AML-193 (cell line): Measurements from ENCODE around the gene ARID3B.
"Not testable (repeated sequence)": the region's sequence is repeated elsewhere in the genome, so short reads cannot be mapped to it uniquely, and the experiment has no call there.

ENCODE experiments used
- DNase-seq, 2 experiments: peaks; one replicate each; lab custom pipeline; 2025; lab: John Stamatoyannopoulos, UW

The ARID3B gene

DNA sequence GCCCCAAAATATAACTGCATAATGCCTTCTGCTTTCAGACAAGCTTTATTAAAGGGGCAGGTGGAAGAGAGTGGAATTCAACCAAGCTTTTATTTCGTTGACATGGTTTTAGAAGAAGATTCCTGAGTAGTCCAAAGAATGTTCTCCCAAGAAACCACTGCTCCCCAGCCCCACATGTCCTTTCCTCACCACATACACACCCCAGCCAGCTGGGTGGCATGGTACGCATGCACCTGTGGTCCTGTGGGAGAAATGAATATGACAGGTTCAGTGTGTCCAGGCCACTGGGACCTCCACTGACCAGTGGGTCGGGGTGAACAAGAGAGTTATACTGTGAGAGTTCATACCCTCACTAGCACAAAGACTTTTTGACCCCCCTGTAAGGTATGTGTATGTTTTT lies 30.2 kb downstream of the ARID3B start:
- DNase-seq, result no peak

DNA sequence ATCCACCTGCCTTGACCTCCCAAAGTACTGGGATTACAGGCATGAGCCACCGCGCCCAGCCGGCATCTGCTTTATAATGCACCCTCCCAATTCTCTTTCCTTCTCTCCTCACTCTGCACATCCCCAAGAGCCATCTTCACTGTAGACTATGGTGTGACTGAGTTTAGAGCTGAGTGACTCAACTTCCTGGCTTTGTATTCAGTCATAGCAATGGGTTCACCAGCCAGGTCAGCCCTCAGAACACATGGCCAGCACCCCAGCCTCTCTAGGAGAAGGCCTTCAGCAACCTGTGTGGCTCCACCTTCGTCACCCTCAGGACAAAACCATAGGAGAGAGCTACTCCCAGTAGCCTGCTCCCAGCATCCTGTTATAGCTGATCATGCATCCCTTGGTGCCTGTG lies 33.0 kb downstream of the ARID3B start:
- DNase-seq, result no peak

DNA sequence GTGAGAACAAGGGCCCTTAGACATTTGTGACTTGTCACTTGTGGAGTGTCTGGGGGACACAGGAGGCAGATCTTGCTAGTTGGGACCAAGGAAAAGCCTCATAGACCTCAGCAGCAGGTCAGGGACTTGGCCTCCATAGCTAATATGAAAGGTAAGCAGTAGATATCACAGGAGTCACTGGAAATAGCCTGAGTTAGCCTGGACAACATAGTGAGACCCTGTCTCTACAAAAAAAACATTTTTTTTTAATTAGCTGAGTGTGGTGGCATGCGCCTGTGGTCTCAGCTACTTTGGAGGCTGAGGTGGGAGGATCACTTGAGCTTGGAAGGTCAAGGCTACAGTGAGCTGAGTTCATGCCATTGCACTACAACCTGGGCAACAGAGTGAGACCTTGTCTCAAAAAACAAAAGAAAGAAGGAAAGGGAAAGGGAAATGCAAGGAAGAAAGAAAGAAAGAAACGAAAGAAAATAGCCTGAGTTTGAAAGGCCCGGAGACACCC lies 37.5 kb downstream of the ARID3B start:
- DNase-seq, result no peak

DNA sequence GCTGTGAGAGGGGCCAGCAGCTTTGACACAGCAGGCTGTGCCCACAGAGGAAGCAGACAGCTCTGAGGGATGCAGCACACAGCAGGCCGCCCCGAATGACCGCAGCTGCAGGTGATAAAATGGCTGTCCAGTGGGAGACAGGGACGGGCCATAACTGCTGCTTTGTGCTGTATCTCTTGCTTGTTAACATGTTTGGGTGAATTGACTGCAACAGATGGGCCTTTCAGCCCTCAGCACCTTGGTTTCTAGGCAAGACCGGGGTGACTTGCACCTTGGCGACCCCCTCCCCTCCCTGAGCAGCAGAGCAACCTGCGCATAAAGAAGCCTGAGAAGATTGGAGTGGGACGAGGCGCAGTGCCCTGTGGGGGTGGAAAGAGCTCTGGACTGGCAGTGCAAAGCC lies 38.0 kb downstream of the ARID3B start:
- no peak for DNase-seq

- no peak for DNase-seq
Measured at GRCh38 chr15:74580538-74581350, 39.7 kb downstream of the ARID3B start.

- DNase-seq, result no peak
Measured at GRCh38 chr15:74584204-74584603, 43.2 kb downstream of the ARID3B start.

DNA sequence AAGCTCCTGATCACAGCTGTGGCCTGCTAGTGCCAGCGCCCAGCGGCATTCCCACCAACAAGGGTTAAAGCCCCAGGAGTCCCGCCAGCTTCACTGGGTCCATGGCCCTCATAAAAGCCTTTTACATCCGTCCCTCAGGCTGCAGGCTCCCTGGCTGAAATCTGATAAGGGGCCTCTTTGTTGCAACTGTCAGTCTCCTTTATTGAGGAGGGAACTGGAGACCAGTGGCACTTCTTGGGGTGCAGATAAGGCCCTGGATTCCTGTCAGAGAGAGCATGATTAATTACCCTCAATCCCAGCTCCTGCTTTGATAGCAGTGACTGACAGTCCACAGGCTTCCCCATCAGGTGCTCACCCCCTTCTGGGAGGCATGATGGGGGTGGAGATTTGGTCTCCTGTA lies 43.8 kb downstream of the ARID3B start:
- no peak for DNase-seq

GRCh38 chr15:74585191-74585590 lies 44.2 kb downstream of the ARID3B start:
- no peak for DNase-seq

GRCh38 chr15:74585857-74586256 lies 44.8 kb downstream of the ARID3B start:
- no peak for DNase-seq

DNA sequence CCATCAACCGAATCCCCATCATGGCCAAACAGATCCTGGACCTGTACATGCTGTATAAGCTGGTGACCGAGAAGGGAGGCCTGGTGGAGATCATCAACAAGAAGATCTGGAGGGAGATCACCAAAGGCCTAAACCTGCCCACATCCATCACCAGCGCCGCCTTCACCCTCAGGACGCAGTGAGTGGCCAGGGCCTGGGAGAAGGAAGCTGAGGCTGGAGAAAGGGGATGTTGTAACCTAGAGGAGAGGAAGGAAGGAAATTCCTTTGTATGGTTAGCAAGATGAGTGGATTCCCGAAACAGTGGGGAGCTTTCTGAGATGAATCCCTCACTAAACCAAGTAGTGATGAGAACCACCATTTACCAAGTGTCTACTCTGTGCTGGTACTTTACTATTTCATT lies 48.8 kb downstream of the ARID3B start:
- DNase-seq, result no peak

DNA sequence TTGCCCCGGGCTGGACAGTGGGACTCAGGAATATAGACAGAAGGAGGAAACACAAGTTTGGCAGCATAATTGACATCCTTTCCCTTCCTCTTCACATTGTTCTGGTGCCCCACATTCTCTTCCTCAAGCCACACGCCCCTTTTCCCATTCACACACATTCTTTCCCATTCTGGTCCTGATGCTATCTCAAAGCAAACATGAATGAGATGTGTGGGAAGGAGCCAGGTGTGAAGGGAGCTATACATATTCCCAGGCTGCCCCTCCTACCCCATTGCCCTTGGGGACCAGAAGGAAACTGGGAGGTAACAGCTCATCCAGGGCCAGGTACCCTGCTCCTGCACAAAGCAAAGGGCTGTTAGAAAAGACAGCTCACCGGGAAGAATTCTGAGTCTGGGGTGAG lies 51.2 kb downstream of the ARID3B start:
- DNase-seq, result no peak

DNA sequence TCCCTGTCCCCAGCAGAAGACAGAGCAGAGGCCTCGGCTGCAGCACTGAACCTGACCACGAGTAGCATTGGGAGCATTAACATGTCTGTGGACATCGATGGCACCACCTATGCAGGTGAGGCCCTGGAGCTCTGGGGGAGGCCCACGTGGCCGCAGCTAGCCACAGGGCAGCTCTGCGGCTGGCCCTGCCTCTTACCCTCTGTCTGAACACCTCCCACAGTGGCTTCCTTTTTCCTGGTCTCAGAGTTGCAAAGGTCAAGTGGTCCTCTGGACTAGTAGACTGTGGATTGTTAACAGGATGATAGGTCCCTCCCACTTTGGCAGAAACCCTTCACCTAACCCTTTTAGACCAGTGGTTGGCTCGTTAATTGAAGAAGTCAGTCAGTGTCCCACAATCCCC lies 52.1 kb downstream of the ARID3B start:
- no peak for DNase-seq

GRCh38 chr15:74594455-74594854 lies 53.4 kb downstream of the ARID3B start:
- DNase-seq, result no peak

- DNase-seq, result no peak
Measured at GRCh38 chr15:74595271-74595670, 54.3 kb downstream of the ARID3B start.

- DNase-seq, result not testable (repeated sequence)
Measured at GRCh38 chr15:74596736-74597135, 55.7 kb downstream of the ARID3B start.

GRCh38 chr15:74597146-74597705 lies 56.2 kb downstream of the ARID3B start:
- not testable (repeated sequence) for DNase-seq

- DNase-seq, result peak; percentile 88 to 94
Measured at GRCh38 chr15:74598126-74598842, 57.3 kb downstream of the ARID3B start.

DNA sequence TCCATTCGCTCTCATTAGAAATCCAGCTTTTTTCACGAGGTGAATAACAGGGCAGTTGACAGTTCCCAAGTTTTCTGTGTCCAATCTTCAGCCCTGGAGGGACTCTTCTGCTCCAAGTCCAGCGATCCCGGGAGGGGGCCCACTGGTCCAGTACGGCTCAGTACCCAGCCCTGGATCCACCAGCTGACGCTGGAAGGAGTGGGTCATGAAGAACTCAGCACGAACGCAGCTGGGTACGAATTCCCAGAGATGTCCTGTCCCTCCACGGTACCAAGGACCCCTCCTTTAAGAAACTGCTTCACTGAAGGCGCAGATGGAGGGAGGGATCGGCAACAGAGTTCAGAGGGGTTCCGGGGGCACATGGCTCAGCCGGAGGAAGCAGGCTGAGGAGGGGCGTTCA lies 58.1 kb downstream of the ARID3B start:
- DNase-seq, result no peak

- no peak for DNase-seq
Measured at GRCh38 chr15:74603026-74603788, 62.2 kb downstream of the ARID3B start.

DNA sequence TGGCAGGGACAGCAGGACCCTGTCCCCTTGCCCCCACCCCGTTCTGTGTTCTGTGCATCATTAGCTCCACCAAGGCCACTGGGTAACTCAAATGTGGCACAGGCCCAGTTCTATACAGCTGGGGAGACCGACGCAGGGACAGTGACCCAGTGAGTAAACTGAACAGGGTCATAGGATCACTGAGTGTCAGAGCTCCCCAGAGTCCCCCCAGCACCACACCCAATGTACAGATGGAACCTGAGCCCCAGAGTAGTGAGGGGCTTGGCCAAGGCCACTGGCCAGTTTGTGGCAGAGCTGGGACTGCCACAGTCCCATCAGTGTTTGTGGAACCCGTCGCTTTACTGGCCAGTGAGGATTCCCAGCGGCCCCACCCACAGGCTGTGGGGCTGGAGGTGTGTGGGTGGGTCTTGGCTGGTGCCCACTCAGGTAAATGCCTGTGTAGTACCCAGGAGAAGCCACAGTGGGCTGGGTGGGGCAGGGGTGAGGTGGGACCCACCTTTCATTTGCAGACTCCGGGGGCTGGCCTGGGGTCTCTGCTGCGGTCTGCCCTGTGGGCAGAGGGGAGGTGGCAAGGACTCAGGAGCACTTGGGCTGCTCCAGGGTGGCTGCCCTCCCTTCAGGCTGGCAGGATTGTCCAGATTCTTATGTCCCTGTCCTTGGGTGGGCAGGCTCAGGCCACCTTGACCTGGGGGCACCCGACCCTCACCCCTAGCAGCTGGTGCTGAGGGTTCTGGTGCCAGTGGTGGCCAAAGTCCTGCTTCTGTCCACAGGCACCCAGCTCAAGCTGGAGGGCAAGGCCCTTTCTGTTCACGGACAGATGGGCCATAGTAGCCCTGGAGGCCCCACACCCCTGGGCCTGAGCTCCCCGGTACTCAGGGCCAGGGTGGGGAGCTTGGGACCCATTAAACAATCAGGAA lies 63.0 kb downstream of the ARID3B start:
- DNase-seq, result no peak
